NCI-H2227 treated with DMSO at 0.1 percent for 48 hours (cell line): ENCODE measurements around the gene TRPV4.
"Not testable (repeated sequence)": the region's sequence is repeated elsewhere in the genome, so short reads cannot be mapped to it uniquely, and the experiment has no call there.

Experiments used
- DNase-seq: peaks from one replicate; lab custom pipeline; 2025; lab: John Stamatoyannopoulos, UW

Gene TRPV4

GRCh38 chr12:109833307-109834189 lies at the start of gene TRPV4:
TRPV4 (minus strand) TSS chr12:109833398; CDS start chr12:109814796, 18,602 bp downstream.
- no peak for DNase-seq

DNA sequence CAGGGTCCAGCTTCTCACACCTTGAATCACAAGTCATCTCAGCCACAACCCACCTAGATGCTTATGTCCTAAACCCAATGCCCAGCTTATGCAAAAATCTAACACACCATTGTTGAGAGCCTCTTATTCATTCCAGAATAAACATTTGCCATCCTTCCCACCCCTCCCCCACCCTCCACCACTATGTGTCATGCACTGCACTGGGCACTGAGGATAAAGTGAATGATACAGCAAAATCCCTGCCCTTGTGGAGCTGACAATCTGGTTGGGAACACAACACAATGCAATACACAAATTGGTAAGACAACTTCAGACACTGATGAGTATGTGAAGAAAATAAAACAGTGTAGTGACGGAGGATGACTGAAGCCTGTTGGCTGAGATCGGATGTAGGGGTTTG lies 48.6 kb upstream of the TRPV4 start:
- no peak for DNase-seq

GRCh38 chr12:109880938-109881337 lies 47.7 kb upstream of the TRPV4 start:
- no peak for DNase-seq

GRCh38 chr12:109880043-109880931 lies 47.1 kb upstream of the TRPV4 start, which contains the start of gene GLTP:
GLTP (minus strand) TSS chr12:109880541; CDS start chr12:109880374, 167 bp downstream.
- DNase-seq = peak; percentile 86

DNA sequence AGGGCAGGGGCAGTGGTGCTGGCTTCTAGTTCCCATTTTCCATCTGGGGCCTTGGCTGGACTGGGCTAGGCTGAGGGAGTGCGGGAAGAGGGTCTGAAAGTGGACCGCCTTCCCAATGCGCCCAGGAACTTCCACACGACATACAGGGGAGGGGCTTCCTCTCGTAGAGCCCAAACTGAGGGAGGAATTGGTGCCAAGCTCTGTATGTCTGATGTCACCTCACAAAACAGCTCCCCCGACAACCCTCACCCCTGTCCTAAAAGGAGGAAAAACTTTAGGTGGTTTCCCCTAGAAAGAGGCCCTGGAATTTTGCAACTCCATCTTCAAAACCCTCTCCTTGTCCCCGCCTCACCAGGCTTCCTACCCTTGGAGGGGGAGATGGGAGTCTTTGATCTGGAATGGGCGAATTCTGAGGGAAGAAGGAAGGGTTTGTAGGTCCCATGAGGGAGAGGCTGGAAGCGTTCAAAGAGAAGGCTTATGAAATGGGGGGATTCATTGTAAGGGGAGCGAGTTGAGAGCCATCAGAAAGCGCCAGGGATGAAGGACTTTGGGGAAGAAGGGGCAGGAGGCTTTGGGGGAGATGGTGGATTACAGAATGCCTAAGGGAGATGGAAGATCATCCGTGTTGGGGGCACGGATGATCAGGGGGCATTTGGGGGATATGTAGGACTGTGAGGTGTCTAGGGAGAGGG lies 46.3 kb upstream of the TRPV4 start:
- no peak for DNase-seq

DNA sequence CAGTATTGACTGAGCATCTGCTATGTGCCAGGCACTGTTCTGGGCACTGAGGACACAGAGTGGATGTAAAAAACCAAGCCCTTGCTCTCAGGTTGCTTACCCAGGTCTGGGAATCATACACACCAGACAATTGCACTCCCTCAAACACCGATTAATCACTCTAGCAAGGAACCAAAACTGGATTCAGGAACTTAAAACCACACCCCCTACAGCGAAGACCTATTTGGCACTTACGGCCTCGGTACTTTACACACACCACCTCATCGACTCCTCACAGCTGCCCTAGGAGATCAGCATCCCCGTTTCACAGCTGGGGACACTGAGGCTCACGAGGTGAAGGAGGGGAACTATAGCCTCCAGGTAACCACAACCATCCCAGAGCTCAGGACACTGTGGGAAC lies 45.6 kb upstream of the TRPV4 start:
- DNase-seq = no peak

DNA sequence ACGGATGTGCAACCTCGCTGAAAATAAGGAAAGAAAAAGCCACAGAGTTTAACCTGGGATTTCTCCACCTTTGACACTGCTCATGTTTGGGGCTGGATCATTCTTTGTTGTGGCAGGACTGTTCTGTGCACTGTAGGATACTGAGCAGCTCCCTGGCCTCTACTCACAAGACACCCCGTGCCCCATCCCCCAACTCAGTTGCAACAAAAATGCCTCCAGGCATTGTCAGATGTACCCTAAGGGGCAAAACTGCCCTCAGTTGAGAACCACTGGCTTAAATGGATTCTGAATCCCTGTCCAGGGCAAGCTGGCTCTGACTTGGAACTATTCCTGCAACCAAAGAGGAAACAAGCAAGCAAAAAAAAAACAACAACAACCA lies 45.0 kb upstream of the TRPV4 start:
- no peak for DNase-seq

- DNase-seq = no peak
Measured at GRCh38 chr12:109877504-109878246, 44.5 kb upstream of the TRPV4 start.

GRCh38 chr12:109876406-109876805 lies 43.2 kb upstream of the TRPV4 start:
- DNase-seq = no peak

DNA sequence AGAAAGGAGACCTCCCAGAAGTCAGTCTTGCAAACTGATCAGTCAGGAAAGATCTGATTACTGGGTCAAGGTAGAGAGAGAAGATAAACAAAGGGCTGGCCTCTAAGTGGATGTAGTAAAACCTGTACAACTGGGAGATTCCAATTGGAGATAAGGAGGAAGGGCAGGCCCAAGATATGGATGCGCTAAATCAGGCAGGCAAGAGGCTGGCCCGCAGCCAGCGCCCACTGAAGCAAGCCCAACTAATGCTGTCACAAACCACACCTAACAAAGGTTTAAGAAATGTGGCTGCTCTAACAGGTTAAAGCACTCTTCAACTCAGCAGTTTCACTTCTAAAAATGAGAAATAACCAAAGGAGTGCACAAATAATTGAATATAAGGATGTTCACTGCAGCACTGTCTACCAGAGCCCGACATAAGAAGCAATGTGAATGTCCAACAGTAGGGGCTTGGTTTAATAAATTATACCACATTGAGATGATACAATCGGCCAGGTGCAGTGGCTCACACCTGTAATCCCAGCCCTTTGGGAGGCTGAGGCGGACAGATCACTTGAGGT lies 42.5 kb upstream of the TRPV4 start:
- DNase-seq = no peak

DNA sequence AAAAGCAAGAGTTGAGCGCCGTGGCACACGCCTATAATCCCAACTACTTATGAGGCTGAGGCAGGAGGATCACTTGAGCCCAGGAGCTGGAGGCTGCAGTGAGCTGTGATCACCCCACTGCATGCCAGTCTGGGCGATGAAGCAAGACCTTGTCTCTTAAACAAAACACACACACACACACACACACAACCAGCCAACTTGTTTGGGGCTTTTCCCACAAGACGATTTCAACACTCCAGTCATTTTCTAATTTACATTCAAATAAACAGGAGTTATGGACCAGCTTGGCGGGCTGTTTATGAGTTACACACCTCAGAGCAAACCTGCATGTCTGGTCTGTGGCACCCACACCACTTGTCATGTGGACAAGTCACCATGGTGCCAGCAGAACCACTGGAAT lies 40.5 kb upstream of the TRPV4 start:
- DNase-seq = no peak

- DNase-seq = no peak
Measured at GRCh38 chr12:109871668-109872314, 38.6 kb upstream of the TRPV4 start.

DNA sequence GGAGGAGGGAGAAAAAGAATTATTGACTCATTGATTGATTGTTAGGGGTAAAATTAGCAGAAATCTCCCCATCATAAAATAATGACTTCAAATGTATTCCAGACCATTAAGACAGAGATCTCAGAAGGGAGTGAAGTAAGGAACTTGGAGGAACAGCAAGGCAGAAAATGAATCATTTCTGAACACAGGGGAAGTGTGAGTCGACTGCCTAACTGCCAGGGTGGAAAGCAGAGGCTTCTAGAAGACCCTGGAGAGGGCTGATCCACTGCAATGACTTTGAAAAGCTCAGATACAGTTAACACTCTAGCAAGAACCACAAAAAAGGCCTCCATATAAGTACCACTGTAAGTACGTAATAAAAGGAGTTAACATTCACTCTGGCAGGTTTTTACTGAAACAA lies 37.5 kb upstream of the TRPV4 start:
- DNase-seq = no peak

DNA sequence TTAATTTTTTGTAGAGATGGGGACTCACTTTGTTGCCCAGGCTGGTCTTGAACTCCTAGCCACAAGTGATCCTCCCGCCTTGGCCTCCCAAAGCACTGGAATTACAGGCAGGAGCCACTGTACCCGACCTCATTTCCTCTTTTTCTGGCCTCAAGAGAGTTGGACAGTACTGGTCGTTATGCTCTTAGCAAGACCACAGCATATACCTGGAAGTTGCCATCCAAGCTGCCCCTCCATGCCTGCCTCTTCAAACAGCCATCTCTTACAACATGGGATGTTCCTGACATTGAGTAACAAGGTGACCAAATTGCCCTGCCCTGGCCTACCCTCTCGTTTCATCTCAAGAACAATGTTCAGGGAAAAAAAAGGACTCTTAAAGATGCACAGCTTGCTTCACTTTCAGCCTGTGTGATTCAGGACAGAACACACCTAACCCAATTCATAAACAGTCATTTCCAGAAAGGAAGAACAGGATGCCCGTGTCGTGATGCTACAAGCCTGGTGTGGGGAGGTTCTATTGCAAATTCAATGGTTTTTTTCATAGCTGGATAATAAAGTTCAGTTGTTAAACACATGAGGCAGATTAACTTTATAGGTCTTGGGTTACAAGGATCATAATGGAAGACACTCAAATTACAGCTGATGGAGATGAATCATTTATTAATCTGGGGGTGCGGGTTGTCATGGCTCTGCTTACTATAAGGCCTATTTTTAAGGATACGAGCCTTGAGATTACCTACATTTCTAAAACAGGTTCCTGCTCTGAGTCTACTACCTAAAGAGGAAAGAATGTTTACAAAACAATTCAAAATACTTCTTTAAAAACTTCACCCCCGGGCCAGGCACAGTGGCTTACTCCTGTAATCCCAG lies 35.2 kb upstream of the TRPV4 start:
- DNase-seq = no peak

- no peak for DNase-seq
Measured at GRCh38 chr12:109864916-109865315, 31.7 kb upstream of the TRPV4 start.

GRCh38 chr12:109863847-109864712 lies 30.9 kb upstream of the TRPV4 start:
- DNase-seq = no peak

GRCh38 chr12:109862491-109862890 lies 29.3 kb upstream of the TRPV4 start:
- not testable (repeated sequence) for DNase-seq

DNA sequence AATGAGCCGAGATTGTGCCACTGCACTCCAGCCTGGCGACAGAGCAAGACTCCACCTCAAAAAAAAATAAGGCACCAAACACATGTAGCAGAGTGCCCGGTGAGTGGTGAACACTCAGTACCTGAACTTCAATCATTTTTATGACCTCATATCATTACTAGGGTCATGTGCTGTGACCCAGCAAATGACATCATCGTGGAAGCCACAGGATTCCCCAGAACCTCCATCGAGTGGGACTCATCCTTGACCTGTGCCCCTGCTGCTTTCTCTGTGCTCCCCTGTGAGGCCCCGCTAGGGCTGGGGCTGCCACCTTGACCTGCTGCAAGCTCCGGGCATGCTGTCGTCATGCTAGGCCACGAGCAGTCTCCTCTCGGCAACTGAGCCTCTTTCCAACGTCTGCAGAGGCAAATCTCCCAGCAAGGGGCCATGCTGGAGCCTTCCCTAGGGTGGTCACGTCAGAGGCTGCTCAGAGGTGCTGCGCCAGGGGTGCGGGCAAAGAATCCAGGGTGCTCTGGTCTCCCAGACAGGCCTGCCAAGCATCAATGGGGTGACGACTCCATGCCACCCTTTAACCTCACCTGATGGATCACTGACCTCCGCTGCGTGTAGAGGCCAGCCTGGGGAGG lies 28.6 kb upstream of the TRPV4 start:
- no peak for DNase-seq
